Epithelial cell of esophagus (primary cell): Measurements from ENCODE around the gene CPNE5.

ENCODE experiments used
- DNase-seq: peaks from one replicate; pipeline ENCODE4 v3.0.0; 2010; ENCODE audit warnings: low read depth
- H3K4me3 ChIP-seq: 2 replicates; pipeline ENCODE4 v1.5.1; 2011; ENCODE audit warnings: mild to moderate bottlenecking, low read length, control low read depth
- TF ChIP-seq, protein P1 (sequence below): IDR thresholded peaks from 2 replicates; pipeline ENCODE4 v1.5.1; 2011; ENCODE audit warnings: low read depth, mild to moderate bottlenecking, low read length, control low read depth, inconsistent platforms; ENCODE audit not compliant: insufficient read depth; ENCODE audit errors: missing control alignments

Gene CPNE5

DNA sequence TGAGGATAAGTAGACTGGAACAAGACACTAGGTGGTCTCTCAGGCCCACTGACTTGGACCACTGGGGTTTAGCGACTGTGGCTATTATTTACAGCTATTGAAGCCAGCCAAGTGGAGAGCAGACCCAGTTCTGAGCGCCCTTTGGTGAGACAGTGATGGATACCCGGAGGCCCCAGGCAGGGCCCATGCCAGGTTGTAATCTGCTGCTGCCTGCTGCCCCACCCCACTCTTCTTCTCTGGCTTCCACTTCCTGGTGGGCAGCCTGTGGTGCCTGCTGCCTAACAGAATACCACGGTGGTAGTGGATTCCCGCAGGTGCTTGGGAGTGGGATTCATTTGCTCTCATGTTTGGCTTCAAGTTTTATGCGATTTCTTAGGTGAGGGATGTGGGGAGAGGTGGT, 141.0 kb downstream of the CPNE5 start:
- no peak for DNase-seq
- TF ChIP-seq, protein P1, sequence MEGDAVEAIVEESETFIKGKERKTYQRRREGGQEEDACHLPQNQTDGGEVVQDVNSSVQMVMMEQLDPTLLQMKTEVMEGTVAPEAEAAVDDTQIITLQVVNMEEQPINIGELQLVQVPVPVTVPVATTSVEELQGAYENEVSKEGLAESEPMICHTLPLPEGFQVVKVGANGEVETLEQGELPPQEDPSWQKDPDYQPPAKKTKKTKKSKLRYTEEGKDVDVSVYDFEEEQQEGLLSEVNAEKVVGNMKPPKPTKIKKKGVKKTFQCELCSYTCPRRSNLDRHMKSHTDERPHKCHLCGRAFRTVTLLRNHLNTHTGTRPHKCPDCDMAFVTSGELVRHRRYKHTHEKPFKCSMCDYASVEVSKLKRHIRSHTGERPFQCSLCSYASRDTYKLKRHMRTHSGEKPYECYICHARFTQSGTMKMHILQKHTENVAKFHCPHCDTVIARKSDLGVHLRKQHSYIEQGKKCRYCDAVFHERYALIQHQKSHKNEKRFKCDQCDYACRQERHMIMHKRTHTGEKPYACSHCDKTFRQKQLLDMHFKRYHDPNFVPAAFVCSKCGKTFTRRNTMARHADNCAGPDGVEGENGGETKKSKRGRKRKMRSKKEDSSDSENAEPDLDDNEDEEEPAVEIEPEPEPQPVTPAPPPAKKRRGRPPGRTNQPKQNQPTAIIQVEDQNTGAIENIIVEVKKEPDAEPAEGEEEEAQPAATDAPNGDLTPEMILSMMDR = no peak
- H3K4me3 ChIP-seq = no peak overlapping the region

DNA sequence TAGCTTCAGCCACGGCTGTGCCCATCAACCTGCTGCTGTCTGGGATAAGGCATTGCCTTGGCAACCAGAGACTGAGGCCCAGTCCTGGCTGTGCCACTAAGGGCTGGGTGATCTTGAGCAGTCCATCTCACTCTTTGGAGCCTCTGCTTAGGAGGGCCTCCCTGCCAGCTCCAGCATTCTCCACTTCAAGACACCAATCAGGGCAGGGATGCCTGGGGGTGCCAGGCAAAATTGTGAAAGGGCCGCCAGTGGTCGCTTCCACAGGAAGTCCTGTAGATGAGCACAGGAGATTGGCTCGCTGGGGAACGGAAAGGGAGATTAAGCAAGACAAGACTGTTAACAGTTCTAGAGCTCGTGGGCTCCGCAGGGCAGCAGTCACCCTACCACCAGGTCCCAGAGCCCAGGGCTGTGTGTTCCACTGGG, 141.8 kb downstream of the CPNE5 start, which contains the start of gene RAB44:
Gene RAB44, plus strand, starts transcription at position 346 of the 423 bp plus-strand sequence. CDS start 6,410 bp downstream, outside the sequence.
- TF ChIP-seq, protein P1 = no peak
- DNase-seq = no peak
- H3K4me3 ChIP-seq = no peak within 1 kb of the TSS

DNA sequence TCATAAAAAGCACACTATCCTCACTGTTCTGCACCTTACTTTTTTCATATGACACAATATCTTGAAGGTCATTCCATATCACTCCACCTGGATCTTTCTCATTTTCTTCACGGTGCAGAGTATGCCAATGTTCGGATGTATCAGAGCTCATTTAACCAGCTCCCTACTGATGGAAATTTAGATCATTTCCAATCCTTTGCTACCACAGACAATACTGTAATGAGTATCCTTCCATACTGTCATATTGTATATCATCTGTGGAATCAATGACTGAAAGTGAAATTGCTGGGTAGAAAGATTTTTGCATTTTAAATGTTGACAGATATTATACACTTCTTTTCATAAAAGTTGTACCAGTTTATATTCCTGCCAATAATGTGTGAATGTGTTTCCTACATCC, 143.8 kb downstream of the CPNE5 start:
- H3K4me3 ChIP-seq = no peak overlapping the region
- TF ChIP-seq, protein P1 = no peak
- DNase-seq = no peak

DNA sequence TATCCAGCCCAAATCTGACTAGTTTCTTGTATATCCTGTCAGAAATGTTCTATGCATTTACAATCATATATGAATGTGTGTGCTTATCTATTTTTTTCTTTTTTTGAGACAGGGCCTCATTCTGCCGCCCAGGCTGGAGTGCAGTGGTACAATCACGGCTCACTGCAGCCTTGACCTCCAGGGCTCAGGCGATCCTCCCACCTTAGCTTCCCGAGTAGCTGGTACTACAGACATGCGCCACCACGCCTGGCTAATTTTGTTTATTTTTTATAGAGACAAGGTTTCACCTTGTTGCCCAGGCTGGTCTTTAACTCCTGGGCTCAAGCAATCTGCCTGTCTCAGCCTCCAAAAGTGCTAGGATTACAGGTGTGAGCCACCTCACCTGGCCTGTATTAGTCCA, 144.6 kb downstream of the CPNE5 start:
- TF ChIP-seq, protein P1 = no peak
- no peak for DNase-seq
- H3K4me3 ChIP-seq = no peak overlapping the region

DNA sequence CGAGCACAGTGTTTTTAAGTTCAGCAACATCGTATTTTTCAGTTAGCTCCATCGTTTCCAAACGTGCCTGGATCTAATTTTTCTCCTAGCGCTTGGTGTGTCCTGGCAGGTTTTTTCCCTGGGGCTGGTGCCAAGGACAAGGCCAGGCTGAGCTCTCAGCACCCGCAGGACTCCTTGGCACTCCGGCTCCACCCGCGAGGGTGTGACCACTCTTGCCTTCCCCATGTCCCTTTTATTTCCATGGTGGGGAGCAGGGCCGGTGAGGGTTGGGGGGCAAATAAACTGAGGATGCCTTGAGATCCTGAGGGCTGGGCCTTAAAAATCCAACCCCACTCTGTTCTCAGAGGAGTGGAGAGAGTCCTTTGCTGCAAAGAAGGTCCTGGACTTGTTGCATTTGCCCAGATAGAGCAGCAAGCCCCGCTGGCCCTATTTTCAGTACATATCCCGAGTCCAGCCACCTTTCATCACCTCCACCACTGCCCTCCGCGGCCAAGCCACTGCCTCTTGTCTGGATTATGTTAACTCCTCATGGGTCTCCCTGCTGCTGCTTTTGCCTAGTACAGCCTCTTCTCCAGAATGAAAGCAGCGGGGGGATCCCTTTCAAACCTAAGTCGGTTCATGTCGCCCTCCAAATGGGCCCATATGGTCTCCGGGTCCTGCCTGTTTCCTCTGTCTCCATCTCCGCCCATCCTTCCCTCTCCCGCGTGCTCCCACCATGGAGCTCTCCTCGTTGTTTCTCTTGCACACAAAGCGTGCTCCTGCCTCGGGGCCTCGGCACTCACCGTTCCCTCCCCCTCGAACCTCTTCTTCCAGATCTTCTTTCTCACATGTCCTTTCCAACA, 146.2 kb downstream of the CPNE5 start:
- DNase-seq = no peak
- no peak overlapping the region for H3K4me3 ChIP-seq
- TF ChIP-seq, protein P1 = no peak

DNA sequence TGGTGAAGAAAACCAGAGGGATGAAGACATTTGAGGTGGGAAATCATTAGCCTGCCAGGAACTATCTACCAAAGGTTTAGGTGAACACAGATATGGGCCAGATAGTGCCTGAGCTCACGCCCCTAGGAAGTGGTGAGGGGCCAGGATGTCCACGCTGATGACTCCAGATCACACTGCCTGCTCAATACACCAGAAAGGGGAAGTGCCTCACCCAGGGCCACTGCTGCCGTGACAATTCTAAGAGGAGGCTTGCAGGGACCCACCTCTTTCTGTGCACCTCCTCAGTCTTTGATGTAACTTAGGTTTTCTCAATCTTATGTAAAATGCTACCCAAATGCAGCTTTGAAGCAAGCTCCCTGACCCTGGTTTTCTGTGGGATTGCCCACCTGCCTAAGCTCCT, 147.0 kb downstream of the CPNE5 start:
- DNase-seq = no peak
- H3K4me3 ChIP-seq = no peak overlapping the region
- TF ChIP-seq, protein P1 = no peak

DNA sequence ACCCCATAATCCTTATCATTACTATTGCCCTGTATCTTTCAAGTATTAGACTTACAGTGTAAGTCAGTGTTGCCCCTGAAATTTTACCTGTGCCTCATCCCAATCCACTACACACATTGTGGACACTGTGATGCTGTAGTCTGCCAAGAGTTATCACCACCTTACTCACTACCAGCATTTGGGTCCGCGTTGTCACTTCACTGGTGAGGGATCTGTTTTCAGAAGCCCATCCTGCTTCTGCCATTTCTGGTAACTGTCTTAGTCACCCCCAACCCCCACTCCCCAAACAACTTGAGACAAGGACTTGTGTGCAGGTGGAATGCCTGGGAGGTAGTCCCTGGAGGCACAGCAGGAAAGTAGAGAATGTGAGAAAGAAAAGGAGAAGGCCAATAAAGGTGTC, 147.6 kb downstream of the CPNE5 start:
- H3K4me3 ChIP-seq = no peak overlapping the region
- no peak for DNase-seq

More for the DNA sequence above, 147.6 kb downstream of the CPNE5 start:
- TF ChIP-seq, protein P1 = no peak
